Stimulated activated CD4-positive, alpha-beta T cell treated with anti-CD3 and anti-CD28 coated beads, Interleukin-12 subunit alpha, Interleukin-12 subunit beta, amount 100 ng/mL, for 24 hours (primary cell): ENCODE data around the gene COMMD1.

Source experiments
- DNase-seq, 2 experiments: peaks; one replicate each; pipeline ENCODE4 v3.0.0-alpha.2; 2020; ENCODE audit warnings: low read depth in 2 of 2

The COMMD1 gene

DNA sequence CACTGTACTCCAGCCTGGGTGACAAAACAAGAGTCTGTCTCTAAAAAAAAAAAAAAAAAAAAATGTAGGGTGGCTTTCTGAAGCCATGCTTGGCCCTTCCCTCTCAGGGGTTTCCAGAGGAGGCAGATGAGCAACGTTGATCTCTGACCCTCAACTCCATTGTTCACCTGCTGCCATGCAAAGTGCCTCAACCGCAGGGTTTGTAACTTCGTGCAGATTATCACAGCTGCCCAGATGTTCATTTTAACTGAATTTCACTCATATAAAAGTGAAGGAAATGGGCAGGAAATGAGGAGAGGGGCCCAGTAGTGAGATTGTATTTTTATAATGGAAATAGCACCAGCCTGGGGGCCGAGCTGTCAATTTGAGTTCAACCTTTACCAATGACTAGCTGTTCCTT lies 275.5 kb downstream of the COMMD1 start:
- no peak for DNase-seq

DNA sequence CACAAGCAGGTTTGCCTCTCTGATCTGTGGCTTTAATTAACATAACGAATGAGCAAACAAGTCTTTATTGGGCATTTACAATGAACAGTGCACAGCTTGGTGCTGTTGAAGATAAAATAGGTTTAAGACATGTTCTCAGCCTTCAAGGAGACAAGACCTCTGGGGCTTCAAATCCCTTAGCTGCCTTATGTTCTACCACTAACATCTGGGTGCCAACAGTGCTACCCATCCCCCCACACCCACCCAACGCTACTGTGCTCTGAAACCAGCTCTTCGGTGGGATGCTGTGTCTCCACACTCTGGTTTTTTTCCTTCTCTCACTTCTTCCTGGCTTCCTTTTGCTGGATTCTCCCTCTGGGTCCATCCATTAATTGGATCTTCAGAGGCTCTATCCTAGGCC lies 276.4 kb downstream of the COMMD1 start:
- no peak for DNase-seq

DNA sequence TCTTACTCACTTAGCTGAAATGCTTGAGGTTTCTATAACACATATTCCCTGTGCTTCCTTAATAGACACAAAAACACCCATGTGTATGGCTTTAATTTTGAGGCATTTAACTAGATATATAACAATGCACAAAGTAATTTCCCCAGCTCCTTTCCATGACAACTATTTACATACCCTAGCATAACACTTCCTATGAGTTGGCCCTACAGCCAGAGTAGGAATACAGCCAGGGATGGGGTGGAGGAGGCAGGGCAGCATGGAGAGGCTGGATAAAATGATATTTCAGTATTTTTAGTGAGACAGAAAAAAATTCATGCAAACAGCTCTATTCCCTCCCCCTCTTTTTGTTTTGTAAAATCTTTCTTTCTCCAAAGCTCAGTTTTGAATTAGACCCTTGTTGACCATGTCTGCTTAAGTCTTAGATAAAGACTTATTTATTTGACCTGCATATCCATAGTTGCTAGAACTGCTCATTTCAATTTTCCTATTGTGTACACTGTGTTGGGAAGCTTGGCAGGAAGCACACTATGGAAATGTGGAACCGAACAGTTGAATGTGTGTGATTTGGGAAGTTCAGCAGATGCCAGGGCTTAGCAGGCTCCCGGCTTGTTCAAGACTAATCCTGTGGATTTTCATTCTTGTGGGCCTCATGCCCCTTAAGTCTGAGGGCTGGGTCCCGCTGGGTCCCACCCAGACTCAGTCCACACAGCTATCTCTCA lies 279.2 kb downstream of the COMMD1 start:
- no peak for DNase-seq
